NOMO-1 treated with dmso at 0.1 percent for 144 hours (cell line): Measurements from ENCODE around the gene GNG7.
"Not testable (repeated sequence)": the region's sequence is repeated elsewhere in the genome, so short reads cannot be mapped to it uniquely, and the experiment has no call there.

Experiments used
- DNase-seq: peaks from one replicate; lab custom pipeline; 2025; ENCODE audit not compliant: unreplicated experiment; lab: John Stamatoyannopoulos, UW

The GNG7 gene

GRCh38 chr19:2556221-2557092, 146.0 kb downstream of the GNG7 start:
- no peak for DNase-seq

DNA sequence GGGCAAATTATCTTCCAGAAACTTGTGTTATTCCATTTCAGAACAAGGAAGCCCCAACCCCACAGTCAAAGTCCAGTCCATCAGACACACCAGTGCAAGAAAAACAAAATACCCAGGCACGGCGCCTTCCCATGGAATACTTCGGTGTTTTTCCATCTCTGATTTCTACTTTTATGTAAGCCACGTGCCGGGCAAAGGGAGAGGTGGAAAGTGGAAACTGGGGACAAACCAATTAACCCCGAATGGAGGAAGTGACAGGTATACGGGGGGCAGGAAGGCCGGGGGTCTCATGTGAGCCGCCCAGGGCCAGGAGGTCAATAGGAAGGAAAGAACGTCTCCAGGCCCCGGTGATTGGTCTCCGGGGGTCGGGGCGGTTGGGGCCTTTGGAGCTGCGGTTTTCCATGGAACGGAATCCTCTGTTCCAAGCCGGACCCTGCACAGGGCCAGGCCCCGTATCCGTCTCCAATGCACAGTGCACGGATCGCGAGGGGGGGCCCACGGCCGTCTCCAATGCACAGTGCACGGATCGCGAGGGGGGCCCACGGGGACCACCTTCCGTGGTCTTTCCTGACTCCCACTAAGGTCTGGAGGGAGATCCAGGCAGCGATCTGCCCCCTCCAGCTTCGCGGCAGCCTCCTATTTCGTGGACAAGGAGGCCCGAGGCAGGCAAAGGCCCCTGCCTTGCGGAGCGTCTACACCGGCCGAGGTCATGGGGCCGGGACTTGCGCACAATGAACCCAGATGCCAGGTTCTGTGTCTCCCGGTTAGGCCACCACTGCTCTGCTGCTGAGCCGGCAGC, 146.9 kb downstream of the GNG7 start:
- DNase-seq = no peak

- no peak for DNase-seq
Measured at GRCh38 chr19:2554856-2555255, 147.6 kb downstream of the GNG7 start.

GRCh38 chr19:2553510-2553909, 149.0 kb downstream of the GNG7 start:
- no peak for DNase-seq

DNA sequence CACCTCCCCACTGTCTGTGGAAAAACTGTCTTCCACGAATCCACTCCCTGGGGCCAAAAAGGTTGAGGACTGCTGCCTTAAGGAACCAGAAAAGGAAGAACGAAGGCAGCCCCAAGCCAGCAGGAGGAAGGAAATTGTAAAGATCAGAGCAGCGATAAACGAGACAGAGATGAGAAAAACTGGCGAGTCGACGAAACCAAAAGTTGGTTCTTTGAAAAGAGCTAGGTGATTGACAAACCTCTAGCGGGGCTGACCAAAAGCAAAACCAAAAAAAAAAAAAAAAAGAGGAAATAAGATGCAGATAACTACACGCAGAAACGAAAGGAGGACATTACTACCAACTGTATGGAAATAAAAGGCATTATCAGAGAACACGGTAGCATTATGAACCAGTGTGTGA, 149.6 kb downstream of the GNG7 start:
- DNase-seq = peak; percentile 94

- no peak for DNase-seq
Measured at GRCh38 chr19:2551864-2552185, 150.7 kb downstream of the GNG7 start.

GRCh38 chr19:2551172-2551863, 151.2 kb downstream of the GNG7 start:
- no peak for DNase-seq

DNA sequence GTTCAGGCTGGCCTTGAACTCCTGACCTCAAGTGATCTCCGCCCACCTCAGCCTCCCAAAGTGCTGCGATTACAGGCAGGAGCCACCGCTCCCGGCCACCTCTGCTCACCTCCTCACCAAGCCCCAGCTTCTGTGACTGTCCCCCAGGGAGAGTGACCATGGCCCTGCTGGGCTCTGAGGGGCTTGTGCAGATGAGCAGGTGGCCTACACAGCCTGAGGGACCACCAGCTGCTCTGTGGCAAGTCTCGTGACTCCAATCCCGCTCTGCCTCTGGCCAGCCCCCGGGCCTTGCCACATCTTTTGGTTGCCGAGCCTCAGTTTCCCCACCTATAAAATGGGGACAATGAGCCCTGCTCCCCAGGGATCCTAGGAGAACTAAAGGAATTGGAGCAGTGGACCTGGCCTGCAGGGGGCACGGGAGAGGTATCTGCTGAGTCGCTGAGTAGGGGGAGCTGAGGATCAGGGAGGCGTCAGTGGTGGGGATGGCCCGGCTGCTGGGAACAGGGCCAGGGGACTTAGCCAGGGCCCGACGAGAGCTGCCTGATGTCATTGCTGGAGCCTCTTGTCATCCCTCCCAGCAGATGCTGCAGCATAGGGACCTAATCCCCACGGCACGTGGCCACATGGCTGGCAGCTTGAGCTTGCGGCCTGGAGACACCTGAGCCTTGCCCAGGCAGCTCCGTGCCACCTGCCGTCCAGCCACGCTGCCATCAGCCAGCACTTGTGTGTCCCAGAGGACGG, 151.9 kb downstream of the GNG7 start:
- no peak for DNase-seq

DNA sequence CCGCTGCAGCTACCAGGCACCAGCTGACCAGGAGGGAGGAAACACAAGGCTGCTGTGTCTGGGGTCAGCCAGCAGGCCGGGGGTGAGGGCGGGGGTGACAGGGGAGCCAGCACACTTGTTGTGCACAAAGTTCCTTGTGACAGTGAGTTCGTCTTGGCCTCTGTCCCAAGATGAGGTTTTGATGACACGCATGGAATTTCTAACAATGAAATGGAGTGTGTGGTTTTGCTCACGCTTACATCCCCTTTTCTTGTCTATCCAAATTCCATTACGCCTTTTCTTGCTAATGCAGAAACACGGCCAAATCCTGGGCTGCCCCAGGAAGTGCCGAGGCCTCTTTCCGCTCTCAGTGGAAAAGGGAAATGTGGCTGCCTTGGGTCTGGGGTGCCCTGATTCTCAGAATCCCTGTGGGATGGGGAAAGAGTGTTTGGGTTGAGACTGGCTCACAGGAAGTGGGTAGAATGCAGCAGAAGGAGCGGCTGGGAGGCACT, 152.7 kb downstream of the GNG7 start:
- no peak for DNase-seq

DNA sequence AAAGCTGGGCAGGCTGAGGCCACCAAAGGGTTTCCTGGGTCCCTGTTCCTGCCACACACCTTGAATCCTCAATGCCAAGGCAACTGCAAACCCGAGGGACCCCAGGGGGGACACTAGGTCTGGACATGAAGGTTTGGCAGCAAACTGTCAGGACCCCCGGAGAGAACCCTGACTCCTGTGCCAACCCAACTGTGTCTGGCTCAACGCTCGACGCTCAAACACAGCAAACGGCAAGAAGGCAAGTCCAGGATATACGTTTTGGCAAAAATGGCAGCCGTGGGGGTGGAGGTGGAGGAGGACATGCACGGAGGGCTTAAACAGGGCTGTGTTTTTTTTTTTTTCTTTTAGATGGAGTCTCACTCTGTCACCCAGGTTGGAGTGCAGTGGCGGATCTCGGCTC, 153.5 kb downstream of the GNG7 start:
- DNase-seq = no peak

- no peak for DNase-seq
Measured at GRCh38 chr19:2547721-2548120, 154.8 kb downstream of the GNG7 start.

DNA sequence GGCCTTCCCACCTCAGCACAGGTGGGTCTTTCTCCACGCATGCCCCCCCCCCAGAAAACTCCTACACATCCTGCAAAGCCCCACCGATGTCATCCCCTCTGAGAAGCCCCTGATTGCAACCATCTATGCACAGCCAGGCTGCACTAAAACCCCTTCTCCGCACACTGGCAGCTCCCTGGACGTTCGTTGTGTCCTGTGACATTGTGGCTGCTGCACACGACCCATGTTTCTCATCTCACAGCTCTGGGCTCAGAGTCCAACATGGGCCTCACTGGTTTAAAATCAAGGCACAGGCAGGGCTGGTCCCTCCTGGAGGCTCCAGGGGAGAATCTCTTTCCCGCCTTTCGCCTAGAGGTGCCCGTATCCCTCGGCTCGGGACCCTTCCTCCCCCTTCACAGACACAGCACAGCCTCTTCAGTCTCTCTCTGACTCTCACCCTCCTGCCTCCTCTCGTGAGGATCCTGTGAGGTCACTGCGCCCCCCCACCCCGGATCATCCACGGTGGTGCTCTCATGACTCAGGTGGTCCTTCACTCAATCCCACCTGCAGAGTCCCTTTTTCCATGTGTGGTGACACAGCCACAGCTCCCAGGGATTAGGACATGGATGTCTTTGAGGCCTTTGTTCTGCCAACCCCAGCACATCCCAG, 155.3 kb downstream of the GNG7 start:
- no peak for DNase-seq

DNA sequence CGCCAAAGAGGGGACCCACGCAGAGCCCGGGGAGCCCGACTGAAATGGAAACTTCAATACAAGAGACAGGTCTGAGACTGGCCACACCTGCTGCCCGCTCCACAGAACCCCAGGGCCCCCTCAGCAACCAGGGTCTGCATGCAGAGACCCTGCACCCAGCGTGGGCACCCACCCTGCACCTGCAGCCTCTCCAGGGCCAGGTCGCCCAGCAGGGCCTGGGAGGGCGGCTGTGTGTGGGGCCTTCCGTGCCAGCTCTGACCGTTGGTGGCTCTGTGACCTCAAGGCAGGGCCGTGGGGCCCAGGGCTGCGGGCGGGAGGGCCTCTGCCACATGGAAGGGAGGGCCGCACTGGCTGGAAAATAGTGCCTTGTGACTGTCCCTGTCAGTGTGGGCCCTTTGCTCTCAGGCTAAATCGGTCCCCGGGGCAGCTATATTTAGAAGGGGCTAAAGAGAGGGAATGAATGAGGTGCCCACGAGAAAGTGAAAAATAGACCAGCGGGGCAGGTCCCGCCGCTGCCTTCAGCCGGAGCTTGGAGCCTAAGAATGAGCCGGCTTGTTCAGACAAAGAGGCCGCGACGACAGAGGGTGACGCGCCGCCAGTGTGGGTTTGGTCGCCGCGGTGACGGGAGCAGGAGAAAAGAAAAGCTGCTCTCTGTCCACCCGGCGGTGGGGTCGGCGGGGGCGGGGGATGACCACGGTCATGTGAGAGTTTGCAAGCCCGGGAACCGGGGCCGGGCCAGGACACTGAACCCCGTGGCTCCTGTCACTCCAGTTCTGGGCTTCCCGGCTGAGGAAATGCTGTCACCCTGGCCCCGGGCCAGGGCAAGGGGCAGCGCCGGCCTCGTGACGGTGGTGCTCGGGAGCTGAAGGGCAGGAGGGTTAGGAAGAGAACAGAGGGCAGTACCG, 156.1 kb downstream of the GNG7 start:
- DNase-seq = peak; percentile 88

- not testable (repeated sequence) for DNase-seq
Measured at GRCh38 chr19:2545416-2546127, 156.9 kb downstream of the GNG7 start.

GRCh38 chr19:2544576-2545415, 157.7 kb downstream of the GNG7 start:
- no peak for DNase-seq

DNA sequence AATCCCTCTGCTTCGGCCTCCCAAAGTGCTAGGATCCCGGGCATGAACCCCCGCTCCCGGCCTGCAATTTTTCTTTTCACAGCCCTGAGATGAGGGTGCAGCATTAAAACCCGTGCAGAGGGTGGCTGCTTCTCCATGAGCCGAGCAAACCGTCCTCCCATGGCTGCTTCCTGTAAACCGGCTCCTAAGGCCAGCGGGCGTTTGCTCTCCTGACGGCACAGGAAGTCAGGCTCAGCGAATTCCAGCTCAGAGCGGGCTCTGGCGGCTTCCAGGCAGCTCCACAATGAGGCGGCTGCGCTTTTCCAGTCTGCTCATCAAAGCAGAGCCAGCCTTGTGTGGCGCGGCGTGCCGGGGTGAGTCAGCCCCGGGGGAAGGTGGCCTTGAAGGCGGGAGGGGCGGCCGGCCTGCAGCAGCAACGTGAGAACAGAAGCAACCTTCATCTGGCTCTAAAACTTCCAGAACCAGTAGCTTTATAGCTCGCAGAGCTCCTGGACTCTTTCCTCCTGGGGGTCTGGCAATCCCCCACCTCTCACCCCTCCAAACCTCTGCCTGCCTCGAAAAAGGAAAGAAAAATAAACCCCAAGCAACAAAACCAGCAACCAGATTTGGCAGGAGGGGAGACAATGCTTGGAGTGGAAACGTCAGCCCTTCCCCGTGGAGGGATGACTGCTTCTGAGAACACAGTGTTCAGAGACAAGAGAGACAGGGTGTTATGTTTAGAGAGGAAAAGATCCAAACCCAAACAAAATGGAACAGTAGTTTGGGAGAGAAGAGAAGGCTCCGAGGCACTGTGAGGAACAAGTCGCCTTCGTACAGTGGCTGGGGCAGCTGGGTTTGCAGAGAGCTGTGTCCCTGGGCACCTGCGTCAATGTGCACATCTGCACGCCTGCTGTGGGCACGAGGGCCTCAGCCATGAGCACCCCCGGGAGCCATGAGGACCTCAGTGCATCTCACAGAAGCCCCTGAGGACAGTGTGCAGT, 158.7 kb downstream of the GNG7 start:
- DNase-seq = peak; percentile 67

DNA sequence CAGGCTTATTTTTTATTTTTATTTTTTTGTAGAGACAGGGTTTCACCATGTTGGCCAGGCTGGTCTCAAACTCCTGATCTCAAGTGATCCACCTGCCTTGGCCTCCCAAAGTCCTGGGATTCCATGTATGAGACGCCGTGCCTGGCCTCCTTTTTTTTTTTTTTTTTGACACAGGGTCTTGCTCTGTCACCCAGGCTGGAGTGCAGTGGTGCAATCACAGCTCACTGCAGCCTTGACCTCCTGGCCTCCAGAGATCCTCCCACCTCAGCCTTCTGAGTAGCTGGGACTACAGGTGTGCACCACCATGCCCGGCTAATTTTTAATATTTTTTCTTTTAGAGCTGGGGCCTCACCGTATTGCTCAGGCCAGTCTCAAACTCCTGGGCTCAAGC, 159.4 kb downstream of the GNG7 start:
- not testable (repeated sequence) for DNase-seq
